Measurements from ENCODE around the gene VARS2. TPM values are rescaled to one million over a fixed set of nuclear protein-coding genes. Genes with fewer than 3 reads are reported as not detected.
"Not testable (repeated sequence)": the region's sequence is repeated elsewhere in the genome, so short reads cannot be mapped to it uniquely, and the experiment has no call there.

Gene VARS2
- total RNA-seq, 1 donor: 17.3 TPM

DNA sequence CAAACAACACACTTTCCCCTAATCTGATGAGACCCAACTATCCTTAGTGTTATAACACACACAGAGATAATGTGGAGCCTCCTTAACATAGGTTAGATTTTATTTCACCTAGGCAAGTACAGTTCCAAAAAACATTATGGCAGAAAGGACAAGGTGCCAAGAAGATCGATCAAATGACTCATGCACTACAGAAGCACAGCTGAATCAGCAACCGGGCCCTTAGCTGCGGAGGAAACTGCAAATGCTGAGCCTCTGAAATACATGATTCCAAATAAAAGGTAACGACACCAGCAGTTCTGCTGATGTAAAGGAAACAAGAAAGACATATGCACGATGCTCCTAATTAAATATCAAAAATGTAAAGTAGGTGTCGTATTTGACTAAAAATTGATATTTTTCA, 49.6 kb downstream of the VARS2 start:
- no peak overlapping the region for H3K4me3 ChIP-seq (ENCODE audit: low read depth, low read length)
- DNase-seq (ENCODE audit: low read depth): no peak
- TF ChIP-seq, protein P1, sequence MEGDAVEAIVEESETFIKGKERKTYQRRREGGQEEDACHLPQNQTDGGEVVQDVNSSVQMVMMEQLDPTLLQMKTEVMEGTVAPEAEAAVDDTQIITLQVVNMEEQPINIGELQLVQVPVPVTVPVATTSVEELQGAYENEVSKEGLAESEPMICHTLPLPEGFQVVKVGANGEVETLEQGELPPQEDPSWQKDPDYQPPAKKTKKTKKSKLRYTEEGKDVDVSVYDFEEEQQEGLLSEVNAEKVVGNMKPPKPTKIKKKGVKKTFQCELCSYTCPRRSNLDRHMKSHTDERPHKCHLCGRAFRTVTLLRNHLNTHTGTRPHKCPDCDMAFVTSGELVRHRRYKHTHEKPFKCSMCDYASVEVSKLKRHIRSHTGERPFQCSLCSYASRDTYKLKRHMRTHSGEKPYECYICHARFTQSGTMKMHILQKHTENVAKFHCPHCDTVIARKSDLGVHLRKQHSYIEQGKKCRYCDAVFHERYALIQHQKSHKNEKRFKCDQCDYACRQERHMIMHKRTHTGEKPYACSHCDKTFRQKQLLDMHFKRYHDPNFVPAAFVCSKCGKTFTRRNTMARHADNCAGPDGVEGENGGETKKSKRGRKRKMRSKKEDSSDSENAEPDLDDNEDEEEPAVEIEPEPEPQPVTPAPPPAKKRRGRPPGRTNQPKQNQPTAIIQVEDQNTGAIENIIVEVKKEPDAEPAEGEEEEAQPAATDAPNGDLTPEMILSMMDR (IDR thresholded peaks at IDR 0.05; ENCODE audit: insufficient read depth, low read depth, low read length): no peak

GRCh38 chr6:30964075-30964474, 50.0 kb downstream of the VARS2 start:
- TF ChIP-seq, protein P1 (IDR thresholded peaks at IDR 0.05; ENCODE audit: insufficient read depth, low read depth, low read length): no peak
- no peak for DNase-seq (ENCODE audit: low read depth)

DNA sequence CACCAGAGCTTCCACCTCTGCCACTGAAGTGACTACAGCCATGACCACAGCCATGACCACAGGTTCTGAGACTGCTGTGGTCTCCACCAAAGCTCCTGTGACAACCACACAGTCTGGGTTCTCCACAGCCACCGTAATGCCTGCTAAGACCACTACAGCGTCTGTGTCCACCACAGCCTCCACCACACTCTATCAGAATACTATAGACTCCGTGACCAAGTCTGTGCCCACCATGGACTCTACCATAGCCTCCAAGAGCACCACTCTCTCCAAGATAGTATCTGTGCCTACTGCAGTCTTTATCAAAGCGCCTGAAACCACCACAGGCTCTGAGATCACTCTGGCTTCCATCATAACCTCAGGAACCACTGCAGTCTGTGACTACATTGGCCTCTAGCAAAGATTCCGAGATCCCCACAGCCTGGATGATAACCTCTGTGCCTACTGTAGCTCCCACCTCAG, 51.1 kb downstream of the VARS2 start:
- no peak overlapping the region for H3K4me3 ChIP-seq (ENCODE audit: low read depth, low read length)
- DNase-seq (ENCODE audit: low read depth): no peak
- TF ChIP-seq, protein P1 (IDR thresholded peaks at IDR 0.05; ENCODE audit: insufficient read depth, low read depth, low read length): no peak

More at GRCh38 chr6:30964075-30964474, 50.0 kb downstream of the VARS2 start:
- no peak overlapping the region for H3K4me3 ChIP-seq (ENCODE audit: low read depth, low read length)

- H3K4me3 ChIP-seq (ENCODE audit: low read depth, low read length): no peak overlapping the region
- TF ChIP-seq, protein P1 (IDR thresholded peaks at IDR 0.05; ENCODE audit: insufficient read depth, low read depth, low read length): no peak
- DNase-seq (ENCODE audit: low read depth): no peak
These were observed 52.1 kb downstream of the VARS2 start for GRCh38 chr6:30966154-30966553.

DNA sequence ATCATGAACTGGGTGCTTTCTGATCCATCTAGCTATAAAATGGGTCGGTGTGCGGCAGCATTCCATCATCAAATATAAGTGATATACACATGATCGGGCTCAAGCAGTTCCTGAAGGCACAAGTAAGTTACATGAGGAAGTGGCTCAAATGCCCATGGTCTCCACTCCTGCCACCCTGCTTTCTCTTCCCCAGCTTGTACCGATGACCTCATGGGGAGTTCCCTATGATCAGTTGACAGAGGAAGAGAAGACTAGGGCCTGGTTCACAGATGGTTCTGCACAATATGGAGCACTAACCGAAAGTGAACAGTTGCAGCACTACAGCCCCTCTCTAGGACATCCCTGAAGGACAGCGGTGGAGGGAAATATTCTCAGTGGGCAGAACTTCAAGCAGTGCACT, 55.1 kb downstream of the VARS2 start:
- DNase-seq (ENCODE audit: low read depth); H3K4me3 ChIP-seq (ENCODE audit: low read depth, low read length): not testable (repeated sequence)

- H3K4me3 ChIP-seq (ENCODE audit: low read depth, low read length): no peak overlapping the region
- TF ChIP-seq, protein P1 (IDR thresholded peaks at IDR 0.05; ENCODE audit: insufficient read depth, low read depth, low read length): no peak
- DNase-seq (ENCODE audit: low read depth): no peak
These were observed 56.9 kb downstream of the VARS2 start for GRCh38 chr6:30970946-30971345.

GRCh38 chr6:30972816-30973215, 58.8 kb downstream of the VARS2 start:
- H3K4me3 ChIP-seq (ENCODE audit: low read depth, low read length): no peak overlapping the region
- DNase-seq (ENCODE audit: low read depth): no peak
- TF ChIP-seq, protein P1 (IDR thresholded peaks at IDR 0.05; ENCODE audit: insufficient read depth, low read depth, low read length): no peak

Measured in fibroblast of villous mesenchyme (primary cell).